ENCODE measurements around the gene NTNG2. TPM values are rescaled to one million over a fixed set of nuclear protein-coding genes. Genes with fewer than 3 reads are reported as not detected.
A peak's percentile ranks its signal among the peaks of the same experiment; 100 is the strongest.

Gene NTNG2
- total RNA-seq, 1 experiment from 2014 or later: 0.49 TPM

- DNase-seq (ENCODE audit: low read depth): no peak
Measured at GRCh38 chr9:132204883-132205282, 43.0 kb downstream of the NTNG2 start.

GRCh38 chr9:132207215-132207614 lies 45.4 kb downstream of the NTNG2 start:
- DNase-seq (ENCODE audit: low read depth): no peak

DNA sequence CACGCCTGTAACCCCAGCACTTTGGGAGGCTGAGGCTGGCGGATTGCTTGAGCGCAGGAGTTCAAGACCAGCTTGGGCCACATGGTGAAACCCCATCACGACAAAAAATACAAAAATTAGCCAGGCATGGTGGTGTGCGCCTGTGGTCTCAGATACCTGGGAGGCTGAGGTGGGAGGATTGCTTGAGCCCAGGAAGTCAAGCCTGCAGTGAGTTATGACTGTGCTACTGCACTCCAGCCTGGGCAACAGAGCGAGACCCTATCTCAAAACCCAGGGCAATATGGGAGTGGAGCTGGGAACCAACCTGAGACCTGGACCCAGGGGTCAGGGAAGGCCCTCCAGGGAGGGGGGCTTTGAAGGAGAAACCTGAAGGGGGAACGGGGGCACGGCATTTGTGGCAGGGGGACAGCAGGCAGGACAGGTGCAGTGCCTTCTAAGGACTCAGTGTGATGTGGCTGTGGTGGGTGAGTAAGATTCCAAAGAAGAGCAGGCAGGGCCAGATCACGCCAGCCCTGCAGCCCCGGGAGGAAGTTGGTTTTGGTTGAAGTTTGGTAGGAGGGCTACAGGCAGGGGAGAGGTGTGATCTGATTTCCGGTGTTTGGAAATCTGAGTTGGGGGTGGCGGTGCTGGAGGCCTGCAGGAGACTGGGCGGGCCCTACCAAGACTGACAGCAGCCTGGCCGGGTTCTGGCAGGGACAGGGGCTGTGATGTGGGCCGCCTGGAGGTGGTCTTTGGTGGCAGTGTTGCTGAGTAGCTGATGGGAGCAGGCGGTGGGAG lies 46.2 kb downstream of the NTNG2 start:
- DNase-seq (ENCODE audit: low read depth): no peak

DNA sequence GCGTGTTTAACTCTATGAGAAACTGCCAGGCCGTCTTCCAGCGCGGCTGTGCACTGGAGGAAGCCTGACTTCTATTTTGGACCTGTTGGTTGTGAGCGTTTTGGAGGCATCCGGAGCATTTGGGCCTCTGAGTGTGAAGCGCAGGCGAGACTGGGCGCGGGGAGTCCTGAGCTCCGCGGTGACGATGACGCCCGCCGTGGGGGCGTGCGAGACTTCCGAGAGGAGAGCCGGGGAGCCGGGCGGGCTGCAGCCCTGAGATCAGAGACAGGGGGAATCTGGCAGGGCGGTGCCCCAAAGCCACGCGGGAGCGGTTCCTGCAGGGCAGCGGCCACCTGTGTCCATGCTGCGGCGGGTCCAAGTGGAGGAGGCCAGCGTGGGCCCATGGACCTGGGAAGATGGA lies 47.4 kb downstream of the NTNG2 start:
- DNase-seq (ENCODE audit: low read depth): no peak

DNA sequence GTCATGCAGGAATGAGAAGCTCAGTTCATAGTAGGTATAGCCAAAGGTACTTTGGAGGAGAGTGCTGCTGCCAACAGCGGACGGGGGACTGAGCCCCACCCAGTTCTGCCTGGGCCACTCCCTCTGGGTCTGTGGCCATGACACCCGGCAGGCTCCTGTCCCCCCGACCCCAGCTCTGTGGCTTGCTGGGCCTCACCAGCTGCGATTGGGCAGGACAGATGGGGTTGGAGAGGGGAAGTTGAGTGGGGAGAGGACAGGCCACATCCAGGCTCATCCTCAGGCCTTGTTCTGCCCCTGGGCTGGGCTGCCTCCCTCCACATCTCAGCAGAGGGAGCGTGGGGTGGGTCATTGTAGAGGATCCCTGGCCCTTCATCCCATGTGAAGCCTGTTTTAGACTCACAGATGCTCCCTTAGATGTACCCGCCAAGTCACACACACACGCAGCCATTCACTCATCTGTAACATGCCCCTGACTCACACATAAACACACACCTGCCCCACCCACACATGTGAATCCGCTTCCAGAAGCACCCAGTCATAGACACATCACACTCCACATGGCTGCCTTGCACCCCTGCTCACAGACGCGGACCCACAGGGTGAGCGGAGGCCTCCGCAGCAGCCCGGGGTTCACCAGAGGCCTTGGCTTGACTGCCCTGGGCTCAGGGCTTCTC lies 48.8 kb downstream of the NTNG2 start:
- peak; percentile 43 for DNase-seq (ENCODE audit: low read depth)

DNA sequence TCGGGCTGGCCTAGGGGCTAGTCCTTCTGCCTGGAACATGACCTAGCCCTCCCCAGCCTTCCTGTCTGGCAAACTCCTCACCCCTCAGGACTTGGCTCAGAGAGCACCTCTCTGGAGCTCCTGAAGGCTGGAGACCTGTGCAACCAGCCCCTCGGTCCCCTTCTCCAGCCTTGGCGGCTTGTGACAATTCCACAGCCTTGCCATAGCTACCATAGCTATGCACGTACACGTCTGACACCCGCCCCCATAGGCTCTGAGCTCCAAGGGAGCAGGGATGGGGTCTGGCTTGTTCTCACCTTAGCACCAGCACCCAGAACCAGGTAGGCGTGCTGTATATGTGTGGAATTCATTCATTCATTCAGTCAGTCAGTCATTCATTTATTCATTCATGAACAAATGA lies 49.7 kb downstream of the NTNG2 start:
- DNase-seq (ENCODE audit: low read depth): no peak

GRCh38 chr9:132214027-132214622 lies 52.3 kb downstream of the NTNG2 start:
- DNase-seq (ENCODE audit: low read depth): peak; percentile 93

- no peak for DNase-seq (ENCODE audit: low read depth)
Measured at GRCh38 chr9:132216861-132217619, 55.2 kb downstream of the NTNG2 start.

DNA sequence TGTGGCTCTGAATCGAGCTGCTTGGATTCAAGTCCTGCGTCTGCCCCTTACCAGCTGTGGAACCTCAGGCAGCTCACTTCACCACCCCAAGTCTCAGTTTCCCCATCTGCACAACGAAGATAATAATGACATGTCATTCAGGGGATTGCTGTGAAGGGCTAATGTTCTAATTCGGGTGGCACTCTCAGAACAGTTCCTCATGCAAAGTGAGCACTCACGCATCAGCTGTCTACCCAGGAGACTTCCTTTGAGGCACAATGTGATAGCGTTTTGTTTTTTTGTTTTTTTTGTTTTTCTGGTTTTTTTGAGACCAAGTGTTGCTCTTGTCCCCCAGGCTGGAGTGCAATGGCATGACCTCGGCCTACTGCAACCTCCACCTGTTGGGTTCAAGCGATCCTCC lies 56.4 kb downstream of the NTNG2 start:
- DNase-seq (ENCODE audit: low read depth): no peak

DNA sequence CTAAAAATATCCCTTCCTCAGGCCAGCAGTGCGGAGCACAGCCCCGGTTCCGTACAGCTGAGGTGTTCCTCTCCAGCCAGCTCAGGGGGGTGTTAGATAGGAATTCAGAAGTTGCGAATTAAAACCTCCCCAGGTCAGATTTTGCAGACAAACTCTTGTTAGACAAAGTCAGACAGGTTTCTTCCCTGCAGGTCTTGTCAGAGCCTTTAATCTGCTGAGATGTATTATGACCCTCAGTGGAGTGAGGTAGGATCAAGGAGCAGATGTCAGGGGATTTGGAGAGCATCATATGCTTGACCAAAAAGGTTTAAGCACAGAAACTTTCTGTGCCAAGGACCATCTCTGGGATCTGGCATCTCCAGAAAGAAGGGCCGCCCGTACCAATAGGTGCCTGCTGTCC lies 60.1 kb downstream of the NTNG2 start:
- no peak for DNase-seq (ENCODE audit: low read depth)

DNA sequence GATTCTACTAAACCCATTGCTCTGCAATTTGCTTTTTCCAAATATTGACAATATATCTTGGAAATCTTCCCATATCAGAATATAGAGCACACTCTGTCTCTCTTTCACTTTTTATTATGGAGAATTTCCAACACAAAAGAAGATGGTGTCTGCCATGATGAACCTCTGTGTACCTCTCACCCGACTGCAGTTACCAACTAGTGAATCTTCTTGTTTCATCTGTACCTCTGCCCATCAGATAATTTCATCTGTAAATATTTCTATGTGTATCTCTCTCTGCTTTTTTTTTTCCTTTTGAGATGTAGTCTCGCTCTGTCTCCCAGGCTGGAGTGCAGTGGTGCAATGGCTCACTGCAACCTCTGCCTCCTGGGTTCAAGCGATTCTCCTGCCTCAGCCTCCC lies 62.8 kb downstream of the NTNG2 start:
- no peak for DNase-seq (ENCODE audit: low read depth)

DNA sequence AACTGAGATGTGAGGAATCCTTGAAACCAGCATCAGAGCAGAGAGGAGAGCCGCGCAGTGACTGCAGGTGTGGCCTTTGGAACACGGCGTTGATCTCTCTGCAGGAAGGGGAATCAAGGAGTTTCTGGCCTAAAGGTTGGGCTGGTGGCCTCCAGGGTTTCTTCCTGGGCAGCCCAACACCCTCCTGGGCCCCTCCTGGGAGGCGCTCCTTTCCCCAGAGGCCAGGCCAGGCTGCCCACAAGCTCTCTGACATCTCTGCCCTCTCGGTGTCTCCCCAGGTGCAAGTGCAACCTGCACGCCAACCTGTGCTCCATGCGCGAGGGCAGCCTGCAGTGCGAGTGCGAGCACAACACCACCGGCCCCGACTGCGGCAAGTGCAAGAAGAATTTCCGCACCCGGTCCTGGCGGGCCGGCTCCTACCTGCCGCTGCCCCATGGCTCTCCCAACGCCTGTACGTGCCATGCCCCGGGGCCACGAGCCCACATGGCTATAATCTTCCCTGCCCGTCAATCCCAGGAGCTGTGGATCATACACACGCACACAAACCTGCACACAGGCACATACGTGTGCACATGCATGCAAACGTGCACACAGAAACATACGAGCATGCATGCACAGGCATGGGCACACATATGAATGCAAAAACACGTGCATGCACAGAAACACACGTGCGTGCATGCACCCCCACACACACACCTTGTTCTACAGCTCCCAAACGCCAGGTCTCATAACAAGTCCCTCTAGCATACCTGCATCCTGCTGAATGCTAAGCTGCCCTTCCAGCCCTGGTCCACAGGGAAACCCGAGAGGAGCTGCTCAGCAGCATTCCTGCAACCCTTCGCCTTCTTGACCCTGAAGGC lies 64.9 kb downstream of the NTNG2 start:
- DNase-seq (ENCODE audit: low read depth): no peak

DNA sequence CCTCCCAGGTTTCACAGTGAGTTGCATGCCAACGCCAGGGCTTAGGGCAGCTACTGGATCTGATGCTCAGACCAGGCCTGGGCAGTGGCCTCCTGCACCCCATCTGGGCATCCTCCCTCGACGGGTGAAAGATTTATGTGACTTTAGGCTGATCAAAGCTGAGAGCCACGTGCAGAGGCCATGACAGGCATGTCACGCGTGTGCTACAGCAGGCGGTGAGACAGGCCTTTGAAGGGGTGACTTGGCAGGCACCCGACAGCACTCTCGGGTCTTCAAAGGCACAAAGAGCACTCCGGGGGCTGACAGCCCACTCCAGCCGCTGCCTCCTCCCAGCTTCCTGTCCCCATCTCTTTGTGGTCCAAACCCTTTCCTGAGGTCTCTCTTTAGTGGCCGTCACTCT lies 66.2 kb downstream of the NTNG2 start:
- DNase-seq (ENCODE audit: low read depth): no peak

- DNase-seq (ENCODE audit: low read depth): no peak
Measured at GRCh38 chr9:132230605-132231004, 68.7 kb downstream of the NTNG2 start.

GRCh38 chr9:132231019-132231701 lies 69.3 kb downstream of the NTNG2 start:
- DNase-seq (ENCODE audit: low read depth): no peak

GRCh38 chr9:132232522-132232921 lies 70.7 kb downstream of the NTNG2 start:
- no peak for DNase-seq (ENCODE audit: low read depth)

DNA sequence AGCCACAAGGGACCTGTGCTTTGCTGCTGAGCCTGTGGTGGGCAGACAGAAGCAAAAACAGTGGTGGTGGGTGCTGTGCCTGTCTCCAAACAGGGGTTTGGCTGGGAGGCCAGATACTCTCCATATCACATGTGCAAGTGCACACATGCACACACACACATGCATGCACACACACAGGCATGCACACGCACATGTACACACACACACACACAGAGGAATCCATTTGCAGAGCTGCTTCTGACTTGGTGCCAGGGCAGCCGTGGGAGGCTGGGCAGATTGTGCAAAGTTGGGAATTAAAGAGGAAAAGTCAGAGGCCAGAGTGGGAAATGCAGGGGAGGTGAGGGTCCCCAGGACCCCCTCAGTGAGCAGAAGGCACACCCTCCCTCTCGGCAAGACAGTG lies 71.3 kb downstream of the NTNG2 start:
- no peak for DNase-seq (ENCODE audit: low read depth)

DNA sequence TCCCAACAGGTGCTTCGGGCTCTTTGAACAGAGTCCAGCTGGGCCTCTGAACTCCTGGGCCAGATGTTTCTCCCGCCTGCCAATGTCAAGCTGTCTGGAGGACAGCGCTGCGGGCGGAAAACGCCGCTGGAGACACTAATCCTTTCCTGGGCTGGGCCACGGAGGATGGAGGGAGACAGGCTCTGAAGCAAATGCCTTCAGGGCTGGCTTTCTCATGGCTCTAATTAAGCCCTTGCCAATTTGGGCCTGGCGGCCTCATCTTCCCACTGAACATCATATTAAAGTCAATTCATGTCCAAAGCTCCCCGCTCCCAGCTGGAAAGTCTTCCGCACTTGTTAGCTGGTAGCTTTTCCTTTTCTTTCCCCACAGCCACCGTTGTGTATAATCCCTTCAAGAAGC lies 72.7 kb downstream of the NTNG2 start:
- DNase-seq (ENCODE audit: low read depth): no peak

DNA sequence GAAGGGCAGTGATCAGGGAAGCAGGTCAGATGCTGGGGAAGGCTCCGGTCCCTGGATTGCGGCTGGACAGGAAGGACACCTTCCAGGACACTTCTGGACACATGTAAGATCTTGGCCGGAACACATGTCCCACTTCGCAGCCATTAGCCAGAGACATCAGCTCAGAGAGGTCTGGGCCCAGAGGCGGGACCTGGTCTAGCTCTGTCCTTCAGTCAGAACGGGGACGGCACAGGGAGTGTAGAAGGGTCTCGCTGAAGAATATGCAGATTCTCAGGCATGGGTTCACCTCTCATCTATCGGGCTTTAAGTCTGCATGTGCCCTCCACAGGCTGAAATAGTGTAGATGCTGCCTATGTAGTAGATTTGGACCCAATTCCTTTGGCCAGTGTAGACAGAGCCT lies 73.3 kb downstream of the NTNG2 start:
- DNase-seq (ENCODE audit: low read depth): no peak

- DNase-seq (ENCODE audit: low read depth): peak; percentile 68
Measured at GRCh38 chr9:132235894-132236661, 74.2 kb downstream of the NTNG2 start.

All from M059J (cell line).